ENCODE measurements around the gene SMARCD3. TPM values are rescaled to one million over a fixed set of nuclear protein-coding genes. Genes with fewer than 3 reads are reported as not detected.
A peak's percentile ranks its signal among the peaks of the same experiment; 100 is the strongest.

SMARCD3 gene
- total and polyA plus RNA-seq, 2 of the 8 experiments (the other 6 are each of a cell fraction or from before 2014, with no cell fraction given) = 3.0 to 5.6 TPM

DNA sequence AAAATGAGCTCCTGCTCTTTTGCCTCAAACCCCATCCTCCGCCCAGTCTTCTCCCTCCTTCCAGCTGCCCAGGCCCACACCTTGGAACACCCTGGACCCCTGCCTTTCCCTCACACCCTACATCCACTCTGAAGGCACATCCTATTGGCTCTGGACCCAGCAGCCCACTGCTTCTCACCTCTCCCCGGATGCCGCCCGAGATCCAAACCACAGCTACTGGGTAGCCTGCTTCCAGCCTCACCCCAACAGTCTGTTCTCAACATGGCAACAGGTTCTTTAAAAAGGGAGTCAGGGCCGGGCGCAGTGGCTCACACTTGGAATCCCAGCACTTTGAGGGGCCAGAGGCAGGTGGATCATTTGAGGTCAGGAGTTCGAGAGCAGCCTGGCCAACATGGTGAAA, 9.5 kb upstream of the SMARCD3 start:
- no peaks in the 10 kb centered on the region for H3K79me2 ChIP-seq (ENCODE audit: control insufficient read depth in 1 of 2, insufficient read depth in 2 of 2, low read length in 2 of 2)
- H3K27ac ChIP-seq (ENCODE audit: low read depth, low read length) = no peak overlapping the region
- no peaks in the 10 kb centered on the region for H4K20me1 ChIP-seq (replicated peaks in 1 of 2; ENCODE audit: control insufficient read depth in 1 of 2, insufficient read depth in 2 of 2, low read length in 2 of 2)
- ChIA-PET POLR2A (ENCODE audit: partially characterized antibody) (no interaction called here), CTCF (ENCODE audit: partially characterized antibody) (interaction anchor here (0.6 to 1.3 kb wide), 4 partner anchors 12 to 525 kb away, joined by 3 read pairs; no protein-coding TSS in a partner anchor)
- H4K8ac ChIP-seq (ENCODE audit: extremely low read depth, insufficient read depth, low read length) = no peak overlapping the region
- no peak overlapping the region for H3K4me2 ChIP-seq (ENCODE audit: insufficient read depth in 1 of 2, low read depth in 2 of 2, low read length in 2 of 2)
- no peak for FAIRE-seq
- no peak overlapping the region for H2BK120ac ChIP-seq (replicated peaks; ENCODE audit: low read depth, low read length)
- H3K4me1 ChIP-seq (replicated peaks in 1 of 4; ENCODE audit: control insufficient read depth in 3 of 4, insufficient read depth in 4 of 4, low read length in 3 of 4) = peaks cover 0 to 9% (median 5%) of the 10 kb centered on the region in 4 experiments; a peak in 5 of 7 replicates
- no peak overlapping the region for H4K5ac ChIP-seq (ENCODE audit: insufficient read length, low read depth, low read length)
- no peak overlapping the region for H3K14ac ChIP-seq (ENCODE audit: insufficient read length)
- DNase-seq (ENCODE audit: low read depth in 1 of 2, low spot score in 2 of 2) = no peak
- H2AFZ ChIP-seq (ENCODE audit: low read length) = no peak overlapping the region
- H4K91ac ChIP-seq (replicated peaks; ENCODE audit: insufficient read length, low read length) = no peak overlapping the region
- no peaks in the 10 kb centered on the region for H3K36me3 ChIP-seq (ENCODE audit: control insufficient read depth in 2 of 4, insufficient read depth in 4 of 4, low read length in 3 of 4)
- no peak overlapping the region for H3K4ac ChIP-seq (replicated peaks; ENCODE audit: insufficient read length, low read depth, low read length)
- H2AK5ac ChIP-seq (ENCODE audit: low read depth, low read length) = no peak overlapping the region
- WGBS, 2 experiments (ENCODE audit: extremely low coverage in 1 of 2, insufficient coverage in 1 of 2, insufficient read length in 1 of 2, insufficient replicate concordance in 2 of 2, low coverage in 1 of 2, low lambda C conversion rate in 2 of 2, missing lambda C conversion rate in 1 of 2) = 83% methylated on average over 5 of the region's 7 CpGs; no CpG with 5 or more reads in 1 of the 2 experiments
- H3K79me1 ChIP-seq (ENCODE audit: low read depth, low read length) = no peaks in the 10 kb centered on the region
- H2BK20ac ChIP-seq (ENCODE audit: low read length) = no peak overlapping the region
- H3K18ac ChIP-seq (ENCODE audit: extremely low read depth, low read length) = no peak overlapping the region
- H3K23ac ChIP-seq (ENCODE audit: insufficient read length) = no peak overlapping the region
- peaks cover 0 to 14% (median 8%) of the 10 kb centered on the region in 4 experiments; a peak in 4 of 7 replicates for H3K27me3 ChIP-seq (replicated peaks in 1 of 4; ENCODE audit: control insufficient read depth in 3 of 4, extremely low read depth in 1 of 4, insufficient read depth in 3 of 4, low read length in 3 of 4)
- no peak overlapping the region for H2BK15ac ChIP-seq (ENCODE audit: low read length)
- H3K9me3 ChIP-seq (ENCODE audit: insufficient read depth in 2 of 2, low read depth in 1 of 2, low read length in 1 of 2) = no peaks in the 10 kb centered on the region
- no peak overlapping the region for H2BK5ac ChIP-seq (ENCODE audit: low read depth, low read length)
- no peak overlapping the region for H3K4me3 ChIP-seq (ENCODE audit: extremely low read depth in 1 of 4, insufficient read depth in 2 of 4, low read depth in 3 of 4, low read length in 4 of 4)
- 0 out of 2 replicates have a peak overlapping the region, but pooled peaks have one; percentile 27 for H2BK12ac ChIP-seq (ENCODE audit: low read depth, low read length)
- H3K9ac ChIP-seq (replicated peaks in 1 of 4; ENCODE audit: extremely low read depth in 1 of 4, low read depth in 3 of 4, low read length in 3 of 4) = no peak overlapping the region
- no peak overlapping the region for H3K56ac ChIP-seq (replicated peaks; ENCODE audit: insufficient read length, low read depth, low read length)
- peaks cover 3% of the 10 kb centered on the region; the same call in 1 of the 2 replicates for H3K23me2 ChIP-seq (ENCODE audit: low read depth, low read length)
- TF ChIP-seq SIRT6 (IDR thresholded peaks at IDR 0.05; ENCODE audit: low read length) (no peak), CBX8 (IDR thresholded peaks at IDR 0.05; ENCODE audit: borderline replicate concordance, low read depth, low read length) (no peak), RNF2 (IDR thresholded peaks at IDR 0.05; ENCODE audit: borderline replicate concordance, low read depth, low read length, missing control alignments, poor library complexity, severe bottlenecking) (no peak), EP300 (IDR thresholded peaks at IDR 0.05; ENCODE audit: borderline replicate concordance in 1 of 2, low read depth in 2 of 2, low read length in 2 of 2) (no peak), HDAC6 (IDR thresholded peaks at IDR 0.05; ENCODE audit: low read depth, low read length) (no peak), POLR2AphosphoS5 (IDR thresholded peaks at IDR 0.05; ENCODE audit: low read depth, low read length) (no peak), SP1 (IDR thresholded peaks at IDR 0.05; ENCODE audit: low read depth, low read length) (no peak), TBP (IDR thresholded peaks at IDR 0.05; ENCODE audit: low read depth, low read length) (no peak), MAX (IDR thresholded peaks at IDR 0.05) (no peak), CEBPB (IDR thresholded peaks at IDR 0.05; ENCODE audit: low read depth, low read length) (no peak), TCF12 (IDR thresholded peaks at IDR 0.05; ENCODE audit: low read depth, low read length) (no peak), CTBP2 (IDR thresholded peaks at IDR 0.05; ENCODE audit: borderline replicate concordance, insufficient read depth, insufficient read length, low read length) (no peak), JUN (IDR thresholded peaks at IDR 0.05; ENCODE audit: low read depth, low read length) (no peak)
- TF ChIP-seq, protein P1, sequence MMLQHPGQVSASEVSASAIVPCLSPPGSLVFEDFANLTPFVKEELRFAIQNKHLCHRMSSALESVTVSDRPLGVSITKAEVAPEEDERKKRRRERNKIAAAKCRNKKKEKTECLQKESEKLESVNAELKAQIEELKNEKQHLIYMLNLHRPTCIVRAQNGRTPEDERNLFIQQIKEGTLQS (IDR thresholded peaks at IDR 0.05; ENCODE audit: insufficient read depth, low read depth, low read length) = no peak

All from H1 (cell line).